ENCODE data around the gene PCDH19.

Gene PCDH19

DNA sequence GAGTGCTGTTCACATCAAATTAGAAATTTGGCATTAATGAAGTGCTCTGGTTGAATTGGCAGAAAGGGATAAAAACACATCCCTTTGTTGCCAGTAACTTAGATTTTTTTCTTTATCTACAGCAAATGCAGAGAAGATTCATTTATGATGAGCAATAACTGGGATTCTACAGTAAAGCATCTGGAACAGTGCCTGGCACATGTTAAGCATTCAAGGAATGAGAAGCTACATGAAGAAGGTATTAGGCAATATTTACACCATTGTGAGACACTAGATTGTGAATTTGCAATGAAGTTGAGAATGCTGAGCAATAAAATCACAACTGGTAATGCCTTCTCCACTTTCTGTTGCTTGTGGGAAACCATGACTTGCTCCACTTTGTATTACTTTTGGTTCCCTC lies 33.5 kb downstream of the PCDH19 start:
- DNase-seq (ENCODE audit: low spot score in 2 of 2) (no peak), ATAC-seq (replicated peaks; ENCODE audit: extremely low read depth, poor library complexity, severe bottlenecking) (no peak)
- no peak overlapping the region for H3K27ac Mint-ChIP-seq (ENCODE audit: low read depth)
- no peak overlapping the region for H3K4me3 Mint-ChIP-seq
- no peaks in the 10 kb centered on the region for H3K27me3 Mint-ChIP-seq
- H3K36me3 Mint-ChIP-seq (ENCODE audit: insufficient read depth), result no peaks in the 10 kb centered on the region
- H3K4me1 Mint-ChIP-seq, result no peaks in the 10 kb centered on the region
- H3K9me3 Mint-ChIP-seq, result no peaks in the 10 kb centered on the region

DNA sequence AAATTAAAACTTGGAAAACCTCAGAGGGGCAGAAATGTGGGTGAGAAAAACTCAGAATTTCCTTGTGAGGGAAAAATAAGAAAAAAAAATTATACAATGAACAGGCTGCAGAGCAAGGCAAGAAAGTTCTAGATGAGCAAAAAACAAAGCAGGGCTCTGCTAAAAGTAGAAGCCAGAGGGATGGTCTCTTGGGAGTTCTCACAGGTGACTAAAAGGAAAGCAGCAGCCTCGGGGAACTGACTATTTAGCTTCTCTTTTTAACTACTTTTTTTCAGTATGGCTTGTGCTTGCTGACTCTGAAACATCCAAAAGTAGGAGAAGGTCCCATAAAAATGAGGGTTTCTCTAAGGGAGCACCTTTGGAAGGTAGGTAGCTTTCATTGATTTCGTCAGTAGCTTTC lies 36.4 kb downstream of the PCDH19 start:
- Mint-ChIP-seq H3K36me3 (ENCODE audit: insufficient read depth) (no peaks in the 10 kb centered on the region), H3K4me3 (no peak overlapping the region), H3K4me1 (no peaks in the 10 kb centered on the region), H3K27me3 (no peaks in the 10 kb centered on the region), H3K9me3 (no peaks in the 10 kb centered on the region), H3K27ac (ENCODE audit: low read depth) (no peak overlapping the region)
- DNase-seq (ENCODE audit: low spot score in 2 of 2), result no peak
- ATAC-seq (replicated peaks; ENCODE audit: extremely low read depth, poor library complexity, severe bottlenecking), result no peak

- Mint-ChIP-seq H3K36me3 (ENCODE audit: insufficient read depth) (no peaks in the 10 kb centered on the region), H3K4me1 (no peaks in the 10 kb centered on the region), H3K4me3 (no peak overlapping the region), H3K27me3 (no peaks in the 10 kb centered on the region), H3K27ac (ENCODE audit: low read depth) (no peak overlapping the region), H3K9me3 (no peaks in the 10 kb centered on the region)
- ATAC-seq (replicated peaks; ENCODE audit: extremely low read depth, poor library complexity, severe bottlenecking) (no peak), DNase-seq (ENCODE audit: low spot score in 2 of 2) (no peak)
Observed at GRCh38 chrX:100368167-100368566, 41.9 kb downstream of the PCDH19 start.

GRCh38 chrX:100363896-100364295 lies 46.2 kb downstream of the PCDH19 start:
- Mint-ChIP-seq H3K27me3 (no peaks in the 10 kb centered on the region), H3K27ac (ENCODE audit: low read depth) (no peak overlapping the region), H3K36me3 (ENCODE audit: insufficient read depth) (no peaks in the 10 kb centered on the region), H3K4me1 (no peaks in the 10 kb centered on the region), H3K9me3 (no peaks in the 10 kb centered on the region), H3K4me3 (no peak overlapping the region)
- DNase-seq (ENCODE audit: low spot score in 2 of 2) (no peak), ATAC-seq (replicated peaks; ENCODE audit: extremely low read depth, poor library complexity, severe bottlenecking) (no peak)

GRCh38 chrX:100358766-100359165 lies 51.3 kb downstream of the PCDH19 start:
- ATAC-seq (replicated peaks; ENCODE audit: extremely low read depth, poor library complexity, severe bottlenecking), result no peak
- Mint-ChIP-seq H3K36me3 (ENCODE audit: insufficient read depth) (no peaks in the 10 kb centered on the region), H3K27ac (ENCODE audit: low read depth) (no peak overlapping the region), H3K27me3 (no peaks in the 10 kb centered on the region), H3K4me1 (no peaks in the 10 kb centered on the region), H3K4me3 (no peak overlapping the region), H3K9me3 (no peaks in the 10 kb centered on the region)
- DNase-seq (ENCODE audit: low spot score in 2 of 2), result no peak

GRCh38 chrX:100356351-100356896 lies 53.6 kb downstream of the PCDH19 start:
- Mint-ChIP-seq H3K4me3 (no peak overlapping the region), H3K9me3 (peaks cover 5% of the 10 kb centered on the region), H3K27me3 (no peaks in the 10 kb centered on the region), H3K27ac (ENCODE audit: low read depth) (no peak overlapping the region), H3K4me1 (no peaks in the 10 kb centered on the region), H3K36me3 (ENCODE audit: insufficient read depth) (no peaks in the 10 kb centered on the region)
- DNase-seq (ENCODE audit: low spot score in 2 of 2) (no peak), ATAC-seq (replicated peaks; ENCODE audit: extremely low read depth, poor library complexity, severe bottlenecking) (no peak)

DNA sequence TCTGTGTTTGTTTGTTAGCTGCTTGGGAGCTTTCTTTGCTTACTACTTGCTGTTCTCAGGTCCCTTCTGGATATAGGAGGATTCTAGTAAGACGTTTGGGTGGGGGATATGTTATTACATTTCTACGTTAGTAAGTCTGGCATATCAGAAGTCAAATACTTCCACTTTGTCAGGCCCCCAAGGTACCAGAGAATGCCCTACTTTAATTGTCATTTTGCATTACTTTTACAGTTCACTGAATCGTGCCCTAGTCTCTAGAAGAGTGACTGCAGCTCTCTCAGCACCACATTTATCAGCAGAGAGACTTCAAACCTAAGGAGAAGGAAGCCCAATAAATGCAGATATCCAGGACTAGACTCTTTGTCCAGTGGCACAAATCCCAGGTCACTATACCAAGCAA lies 54.4 kb downstream of the PCDH19 start:
- Mint-ChIP-seq H3K4me1 (no peaks in the 10 kb centered on the region), H3K27ac (ENCODE audit: low read depth) (no peak overlapping the region), H3K36me3 (ENCODE audit: insufficient read depth) (no peaks in the 10 kb centered on the region), H3K27me3 (no peaks in the 10 kb centered on the region), H3K4me3 (no peak overlapping the region), H3K9me3 (peaks cover 5% of the 10 kb centered on the region)
- ATAC-seq (replicated peaks; ENCODE audit: extremely low read depth, poor library complexity, severe bottlenecking) (no peak), DNase-seq (ENCODE audit: low spot score in 2 of 2) (no peak)

GRCh38 chrX:100353326-100353725 lies 56.7 kb downstream of the PCDH19 start:
- no peak for DNase-seq (ENCODE audit: low spot score in 2 of 2)
- no peak for ATAC-seq (replicated peaks; ENCODE audit: extremely low read depth, poor library complexity, severe bottlenecking)
- Mint-ChIP-seq H3K4me1 (no peaks in the 10 kb centered on the region), H3K36me3 (ENCODE audit: insufficient read depth) (no peaks in the 10 kb centered on the region), H3K27me3 (no peaks in the 10 kb centered on the region), H3K27ac (ENCODE audit: low read depth) (no peak overlapping the region), H3K4me3 (no peak overlapping the region), H3K9me3 (peaks cover 5% of the 10 kb centered on the region)

- DNase-seq (ENCODE audit: low spot score in 2 of 2) (no peak), ATAC-seq (replicated peaks; ENCODE audit: extremely low read depth, poor library complexity, severe bottlenecking) (no peak)
- no peaks in the 10 kb centered on the region for H3K4me1 Mint-ChIP-seq
- H3K36me3 Mint-ChIP-seq (ENCODE audit: insufficient read depth), result no peaks in the 10 kb centered on the region
- peaks cover 5% of the 10 kb centered on the region for H3K9me3 Mint-ChIP-seq
- no peak overlapping the region for H3K4me3 Mint-ChIP-seq
- no peak overlapping the region for H3K27ac Mint-ChIP-seq (ENCODE audit: low read depth)
- H3K27me3 Mint-ChIP-seq, result no peaks in the 10 kb centered on the region
Observed at GRCh38 chrX:100350704-100351489, 59.2 kb downstream of the PCDH19 start.

- ATAC-seq (replicated peaks; ENCODE audit: extremely low read depth, poor library complexity, severe bottlenecking), result no peak
Observed at GRCh38 chrX:100349391-100349790, 60.7 kb downstream of the PCDH19 start.

DNA sequence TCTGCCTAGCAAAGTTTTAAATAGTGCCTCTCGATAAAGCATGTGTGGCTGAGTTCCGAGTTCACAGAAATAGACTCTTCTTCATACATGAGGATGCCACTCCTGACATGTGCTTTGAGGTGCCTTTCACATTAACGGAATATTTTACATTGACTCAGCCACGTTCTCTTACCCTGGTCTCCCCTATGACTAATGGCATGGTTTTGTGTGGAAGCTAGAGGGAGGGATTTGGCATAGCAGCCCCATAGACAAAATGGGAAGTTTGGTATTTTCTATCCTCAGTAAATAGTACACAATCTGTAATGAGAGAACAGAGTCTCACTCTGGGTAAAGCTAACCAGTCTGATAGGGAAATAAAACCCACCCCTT lies 68.9 kb downstream of the PCDH19 start:
- H3K4me3 Mint-ChIP-seq, result no peak overlapping the region
- no peak for ATAC-seq (replicated peaks; ENCODE audit: extremely low read depth, poor library complexity, severe bottlenecking)
- no peak overlapping the region for H3K27ac Mint-ChIP-seq (ENCODE audit: low read depth)
- H3K9me3 Mint-ChIP-seq, result no peaks in the 10 kb centered on the region
- no peaks in the 10 kb centered on the region for H3K4me1 Mint-ChIP-seq
- no peaks in the 10 kb centered on the region for H3K27me3 Mint-ChIP-seq
- H3K36me3 Mint-ChIP-seq (ENCODE audit: insufficient read depth), result no peaks in the 10 kb centered on the region
- DNase-seq (ENCODE audit: low spot score in 2 of 2), result no peak

More at GRCh38 chrX:100349391-100349790, 60.7 kb downstream of the PCDH19 start:
- Mint-ChIP-seq H3K4me1 (no peaks in the 10 kb centered on the region), H3K4me3 (no peak overlapping the region), H3K9me3 (peaks cover 5% of the 10 kb centered on the region), H3K36me3 (ENCODE audit: insufficient read depth) (no peaks in the 10 kb centered on the region), H3K27ac (ENCODE audit: low read depth) (no peak overlapping the region), H3K27me3 (no peaks in the 10 kb centered on the region)
- DNase-seq (ENCODE audit: low spot score in 2 of 2), result no peak

DNA sequence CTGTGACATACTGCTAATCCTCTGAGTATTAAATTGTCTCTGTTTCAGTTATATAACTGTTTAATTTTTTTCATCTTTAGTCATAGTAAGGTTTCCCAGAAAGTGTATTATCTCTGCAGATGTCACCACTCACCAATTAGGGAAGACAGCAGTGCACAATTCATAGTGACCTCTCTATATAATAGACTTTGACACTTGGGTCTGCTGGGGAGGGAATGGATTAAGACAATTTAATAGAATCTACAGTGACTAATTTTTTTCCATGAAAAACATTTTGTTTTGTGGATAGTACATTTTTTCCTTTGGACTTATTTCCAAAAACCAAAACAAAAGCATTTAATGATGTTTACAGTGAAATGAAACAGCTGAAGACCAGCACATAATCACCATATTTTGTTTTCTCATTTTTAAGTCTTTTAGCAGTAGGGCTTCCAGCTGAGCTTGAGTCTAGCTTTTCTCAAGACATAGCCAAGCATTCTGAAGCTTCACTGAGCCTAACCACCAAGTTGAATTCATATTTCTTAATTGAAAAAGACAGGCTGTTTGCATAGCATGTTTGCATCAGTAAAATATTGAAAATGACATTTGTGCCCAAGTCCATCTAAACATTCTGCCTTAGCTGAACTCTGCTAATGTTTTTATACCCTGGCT lies 69.5 kb downstream of the PCDH19 start:
- H3K4me3 Mint-ChIP-seq, result no peak overlapping the region
- H3K4me1 Mint-ChIP-seq, result no peaks in the 10 kb centered on the region
- no peaks in the 10 kb centered on the region for H3K36me3 Mint-ChIP-seq (ENCODE audit: insufficient read depth)
- H3K27me3 Mint-ChIP-seq, result no peaks in the 10 kb centered on the region
- no peaks in the 10 kb centered on the region for H3K9me3 Mint-ChIP-seq
- ATAC-seq (replicated peaks; ENCODE audit: extremely low read depth, poor library complexity, severe bottlenecking) (no peak), DNase-seq (ENCODE audit: low spot score in 2 of 2) (no peak)
- H3K27ac Mint-ChIP-seq (ENCODE audit: low read depth), result no peak overlapping the region

- H3K9me3 Mint-ChIP-seq, result no peaks in the 10 kb centered on the region
Observed at GRCh38 chrX:100328351-100328750, 81.7 kb downstream of the PCDH19 start.

More at GRCh38 chrX:100328351-100328750, 81.7 kb downstream of the PCDH19 start:
- no peaks in the 10 kb centered on the region for H3K36me3 Mint-ChIP-seq (ENCODE audit: insufficient read depth)
- DNase-seq (ENCODE audit: low spot score in 2 of 2) (no peak), ATAC-seq (replicated peaks; ENCODE audit: extremely low read depth, poor library complexity, severe bottlenecking) (no peak)
- no peak overlapping the region for H3K27ac Mint-ChIP-seq (ENCODE audit: low read depth)
- no peaks in the 10 kb centered on the region for H3K27me3 Mint-ChIP-seq
- H3K4me3 Mint-ChIP-seq, result no peak overlapping the region
- H3K4me1 Mint-ChIP-seq, result no peaks in the 10 kb centered on the region
